DND-41 (cell line): ENCODE measurements around the gene OGFRL1.

Experiments
- ATAC-seq: fragments of 200-7000 bp; cut with Tn5 transposase; 3 replicates; pipeline ENCODE4 v1.9.1; 2021; ENCODE audit warnings: low read depth; ENCODE audit not compliant: insufficient read depth
- DNase-seq: peaks from one replicate; pipeline ENCODE4 v3.0.0-alpha.2; 2020
- H2AFZ ChIP-seq: 2 replicates; pipeline ENCODE4 v1.6.0; 2012; ENCODE audit warnings: low read depth, low read length
- H3K27ac ChIP-seq: 2 replicates; pipeline ENCODE4 v1.5.1; 2012; ENCODE audit warnings: low read length, inconsistent platforms
- H3K27me3 ChIP-seq: fragments of 200-600 bp; sonication (generic); 2 replicates; pipeline ENCODE4 v1.6.0; 2012; ENCODE audit warnings: low read length, mild to moderate bottlenecking, inconsistent platforms; ENCODE audit not compliant: insufficient read depth, poor library complexity
- H3K36me3 ChIP-seq: 2 replicates; pipeline ENCODE4 v1.5.1; 2012; ENCODE audit warnings: low read length, inconsistent platforms; ENCODE audit not compliant: insufficient read depth
- H3K4me1 ChIP-seq: 2 replicates; pipeline ENCODE4 v1.5.1; 2012; ENCODE audit warnings: mild to moderate bottlenecking, low read length; ENCODE audit not compliant: insufficient read depth
- H3K4me2 ChIP-seq: 2 replicates; pipeline ENCODE4 v1.6.0; 2012; ENCODE audit warnings: mild to moderate bottlenecking, moderate library complexity, low read length, inconsistent platforms; ENCODE audit not compliant: insufficient read depth
- H3K4me3 ChIP-seq, 2 experiments: fragments of 200-600 bp in 1 of 2; shearing (Covaris generic) in 1 of 2; 2 replicates each; pipeline ENCODE4 v1.5.1; 2012 to 2016; ENCODE audit warnings: inconsistent platforms in 2 of 2, low read length in 2 of 2, mild to moderate bottlenecking in 2 of 2, low read depth in 1 of 2, moderate library complexity in 1 of 2
- H3K79me2 ChIP-seq: 2 replicates; pipeline ENCODE4 v1.6.0; 2012; ENCODE audit warnings: low read length, inconsistent platforms; ENCODE audit not compliant: insufficient read depth
- H3K9ac ChIP-seq: 2 replicates; pipeline ENCODE4 v1.6.0; 2012; ENCODE audit warnings: low read depth, mild to moderate bottlenecking, inconsistent platforms, low read length, moderate library complexity
- H3K9me3 ChIP-seq: 2 replicates; pipeline ENCODE4 v1.5.1; 2012; ENCODE audit warnings: low read length, moderate library complexity, mild to moderate bottlenecking, inconsistent platforms; ENCODE audit not compliant: insufficient read depth, severe bottlenecking
- H4K20me1 ChIP-seq: 2 replicates; pipeline ENCODE4 v1.6.0; 2012; ENCODE audit warnings: low read length; ENCODE audit not compliant: insufficient read depth
- EZH2 ChIP-seq: IDR thresholded peaks from 3 replicates; pipeline ENCODE4 v1.6.1; 2012; ENCODE audit warnings: borderline replicate concordance, low read depth, mild to moderate bottlenecking, moderate library complexity, low read length, inconsistent platforms; ENCODE audit not compliant: severe bottlenecking
- TF ChIP-seq, protein P1 (sequence below): IDR thresholded peaks from 2 replicates; pipeline ENCODE4 v1.5.1; 2012; ENCODE audit warnings: borderline replicate concordance, low read length, moderate library complexity, mild to moderate bottlenecking; ENCODE audit not compliant: poor library complexity, severe bottlenecking; ENCODE audit errors: extremely low read depth

OGFRL1 gene

DNA sequence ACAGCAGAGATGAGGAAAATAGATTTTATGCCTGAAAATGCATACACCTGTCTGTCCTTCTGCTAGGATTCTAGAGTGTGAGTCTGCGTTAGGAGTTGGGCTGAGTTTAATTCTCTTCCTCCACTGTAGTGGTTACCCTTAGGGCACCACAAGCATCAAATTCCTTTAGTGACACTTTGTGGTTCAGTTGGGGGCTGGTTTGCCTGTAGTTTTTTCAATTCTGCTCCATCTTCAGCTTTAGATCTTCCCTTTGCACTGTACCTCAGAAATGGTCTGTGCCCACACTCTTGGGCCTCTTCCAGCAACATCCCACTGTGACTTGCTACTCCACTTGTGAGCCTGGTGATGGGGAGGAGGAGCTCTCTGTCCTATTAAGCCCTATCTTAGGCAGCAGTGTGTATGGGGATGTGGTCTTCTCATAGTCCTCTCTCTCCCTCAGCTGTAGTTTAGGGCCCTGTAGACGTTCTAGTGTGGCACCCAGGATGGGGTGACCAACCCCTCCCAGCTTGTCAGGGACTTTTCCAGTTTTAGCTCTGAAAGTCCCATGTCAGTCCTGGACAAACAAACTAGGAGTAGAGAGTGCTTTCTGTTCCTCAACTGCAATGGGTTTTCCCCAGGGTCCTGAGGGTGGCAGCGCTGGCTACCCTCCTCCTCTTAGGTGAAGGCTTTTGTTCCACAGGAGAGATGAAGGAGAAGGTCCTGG is 19.7 kb upstream of the OGFRL1 start:
- H3K4me2 ChIP-seq = no peak overlapping the region
- DNase-seq (no peak), ATAC-seq (no peak)
- H3K36me3 ChIP-seq = no peaks in the 10 kb centered on the region
- H3K27me3 ChIP-seq = no peaks in the 10 kb centered on the region
- TF ChIP-seq, protein P1, sequence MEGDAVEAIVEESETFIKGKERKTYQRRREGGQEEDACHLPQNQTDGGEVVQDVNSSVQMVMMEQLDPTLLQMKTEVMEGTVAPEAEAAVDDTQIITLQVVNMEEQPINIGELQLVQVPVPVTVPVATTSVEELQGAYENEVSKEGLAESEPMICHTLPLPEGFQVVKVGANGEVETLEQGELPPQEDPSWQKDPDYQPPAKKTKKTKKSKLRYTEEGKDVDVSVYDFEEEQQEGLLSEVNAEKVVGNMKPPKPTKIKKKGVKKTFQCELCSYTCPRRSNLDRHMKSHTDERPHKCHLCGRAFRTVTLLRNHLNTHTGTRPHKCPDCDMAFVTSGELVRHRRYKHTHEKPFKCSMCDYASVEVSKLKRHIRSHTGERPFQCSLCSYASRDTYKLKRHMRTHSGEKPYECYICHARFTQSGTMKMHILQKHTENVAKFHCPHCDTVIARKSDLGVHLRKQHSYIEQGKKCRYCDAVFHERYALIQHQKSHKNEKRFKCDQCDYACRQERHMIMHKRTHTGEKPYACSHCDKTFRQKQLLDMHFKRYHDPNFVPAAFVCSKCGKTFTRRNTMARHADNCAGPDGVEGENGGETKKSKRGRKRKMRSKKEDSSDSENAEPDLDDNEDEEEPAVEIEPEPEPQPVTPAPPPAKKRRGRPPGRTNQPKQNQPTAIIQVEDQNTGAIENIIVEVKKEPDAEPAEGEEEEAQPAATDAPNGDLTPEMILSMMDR = no peak
- no peak for TF ChIP-seq EZH2
- H3K27ac ChIP-seq = no peak overlapping the region
- no peaks in the 10 kb centered on the region for H3K4me1 ChIP-seq
- no peak overlapping the region for H2AFZ ChIP-seq
- H4K20me1 ChIP-seq = no peaks in the 10 kb centered on the region
- H3K79me2 ChIP-seq = no peaks in the 10 kb centered on the region
- H3K9me3 ChIP-seq = peaks cover 3% of the 10 kb centered on the region
- no peak overlapping the region for H3K4me3 ChIP-seq
- no peak overlapping the region for H3K9ac ChIP-seq

DNA sequence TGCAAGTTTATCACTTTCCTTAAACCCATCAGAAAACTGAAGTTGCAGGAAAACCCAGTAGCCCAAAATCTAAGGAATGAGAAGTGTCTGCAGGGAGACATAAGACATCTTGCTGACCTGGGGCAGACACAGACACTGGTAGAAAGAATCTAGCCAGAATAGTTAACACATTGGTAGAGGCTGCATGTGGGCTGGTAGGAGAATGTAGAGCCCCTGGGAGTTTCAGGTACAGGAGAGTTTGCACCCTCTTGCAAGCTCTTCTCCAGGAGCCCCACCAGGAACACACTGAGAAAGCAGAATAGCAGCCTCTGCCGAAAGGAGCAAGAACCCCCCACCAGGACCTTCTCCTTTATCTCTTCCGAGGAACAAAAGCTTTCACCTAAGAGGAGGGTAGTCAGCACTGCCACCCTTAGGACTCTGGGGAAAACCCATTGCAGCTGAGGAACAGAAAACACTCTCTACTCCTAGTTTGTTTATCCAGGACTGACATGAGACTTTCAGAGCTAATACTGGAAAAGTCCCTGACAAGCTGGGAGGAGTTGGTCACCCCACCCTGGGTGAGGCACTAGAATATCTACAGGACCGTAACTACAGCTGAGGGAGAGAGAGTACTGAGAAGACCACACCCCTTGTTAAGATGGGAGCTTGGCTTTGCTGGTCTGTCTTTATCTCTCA is 10.5 kb upstream of the OGFRL1 start:
- no peak for ATAC-seq
- no peak overlapping the region for H3K9ac ChIP-seq

DNA sequence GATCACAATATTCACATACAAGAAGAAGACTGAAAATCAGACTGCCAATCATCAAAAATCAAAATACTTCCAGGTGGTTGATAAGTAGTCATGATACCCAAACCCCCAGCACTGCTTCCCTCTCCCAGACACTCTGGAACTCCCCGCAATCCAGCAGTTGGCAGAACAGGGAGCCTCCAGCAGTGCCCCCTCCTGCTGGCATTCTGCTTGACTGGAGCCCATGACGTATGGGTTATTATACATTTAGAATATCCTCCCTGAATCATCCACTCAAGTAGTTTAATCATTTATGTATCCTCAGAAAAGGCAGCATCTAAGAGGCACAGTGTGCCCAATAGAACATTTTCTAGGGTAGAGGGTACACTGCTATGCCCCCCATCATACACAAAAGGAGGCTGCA is 9.3 kb upstream of the OGFRL1 start:
- Histone ChIP-seq H3K27ac (no peak overlapping the region), H3K79me2 (no peaks in the 10 kb centered on the region), H2AFZ (no peak overlapping the region), H3K4me3 (no peak overlapping the region), H3K27me3 (no peaks in the 10 kb centered on the region), H3K4me1 (no peaks in the 10 kb centered on the region), H4K20me1 (no peaks in the 10 kb centered on the region), H3K4me2 (no peak overlapping the region), H3K36me3 (no peaks in the 10 kb centered on the region), H3K9ac (no peak overlapping the region), H3K9me3 (no peaks in the 10 kb centered on the region)
- no peak for TF ChIP-seq EZH2
- TF ChIP-seq, protein P1 = no peak
- DNase-seq (no peak), ATAC-seq (no peak)

More for the DNA sequence above, 10.5 kb upstream of the OGFRL1 start:
- no peak for TF ChIP-seq EZH2
- Histone ChIP-seq H2AFZ (no peak overlapping the region), H3K27me3 (no peaks in the 10 kb centered on the region), H3K4me2 (no peak overlapping the region), H3K27ac (no peak overlapping the region), H3K4me1 (no peaks in the 10 kb centered on the region), H3K4me3 (no peak overlapping the region), H3K79me2 (no peaks in the 10 kb centered on the region), H3K9me3 (no peaks in the 10 kb centered on the region), H4K20me1 (no peaks in the 10 kb centered on the region), H3K36me3 (no peaks in the 10 kb centered on the region)
- DNase-seq = no peak

DNA sequence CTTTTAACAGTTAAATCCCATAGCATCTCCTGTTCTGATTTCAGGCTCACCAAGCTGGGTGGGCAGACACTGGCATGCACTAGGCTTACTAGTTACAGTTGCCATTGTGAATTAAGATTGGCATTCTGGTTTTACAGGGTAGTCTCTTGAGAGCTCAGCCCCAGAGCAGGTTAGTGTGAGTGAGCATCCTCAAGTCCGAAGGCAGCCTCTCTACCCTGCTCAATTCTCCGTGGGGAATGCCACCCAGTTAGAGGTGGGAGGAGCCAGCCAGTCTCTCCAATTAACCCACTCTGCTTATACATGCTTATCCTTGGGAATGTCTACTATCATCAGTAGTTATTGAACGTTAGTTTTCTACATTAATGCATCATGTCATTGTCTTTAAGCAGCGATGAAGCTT is 8.9 kb upstream of the OGFRL1 start:
- Histone ChIP-seq H3K27ac (no peak overlapping the region), H3K36me3 (no peaks in the 10 kb centered on the region), H3K4me3 (no peak overlapping the region), H3K4me2 (no peak overlapping the region), H3K79me2 (no peaks in the 10 kb centered on the region), H3K27me3 (no peaks in the 10 kb centered on the region), H3K4me1 (no peaks in the 10 kb centered on the region), H2AFZ (no peak overlapping the region), H3K9ac (no peak overlapping the region), H3K9me3 (no peaks in the 10 kb centered on the region), H4K20me1 (no peaks in the 10 kb centered on the region)
- ATAC-seq = no peak
- TF ChIP-seq EZH2 = no peak
- TF ChIP-seq, protein P1 = no peak
- DNase-seq = no peak
